ENCODE results near the gene PDGFB.

PDGFB gene

DNA sequence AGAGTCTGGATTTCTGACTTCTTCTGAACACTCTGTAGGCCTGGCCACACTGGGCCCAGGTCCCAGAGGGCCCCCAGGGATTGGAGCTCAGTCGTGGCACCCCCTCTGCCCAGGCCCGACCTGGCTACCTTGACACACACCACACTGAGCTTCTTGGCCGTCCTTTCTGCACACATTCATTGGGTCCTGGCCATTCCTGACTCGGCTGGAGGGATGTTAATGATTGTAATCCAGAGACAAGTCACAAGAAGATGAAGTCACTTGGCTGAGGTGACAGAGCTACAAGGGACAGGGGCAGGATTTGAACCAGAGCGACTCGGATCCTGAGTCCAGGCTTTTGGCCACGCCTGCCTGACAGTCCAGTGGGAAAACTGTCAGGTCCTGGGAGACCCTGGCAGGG, 23.9 kb upstream of the PDGFB start:
- Histone ChIP-seq H3K36me3 (replicated peaks) (no peaks in the 10 kb centered on the region), H3K27me3 (replicated peaks) (no peaks in the 10 kb centered on the region), H3K4me3 (ENCODE audit: low read depth, low read length) (no peak overlapping the region), H3K27ac (no peak overlapping the region)
- DNase-seq = no peak
- in situ Hi-C loops (cut with HindIII; ENCODE audit: low pct_ligation_motif_present, low sequenced_read_pairs) = no loop called here
- TF ChIP-seq, protein P1, sequence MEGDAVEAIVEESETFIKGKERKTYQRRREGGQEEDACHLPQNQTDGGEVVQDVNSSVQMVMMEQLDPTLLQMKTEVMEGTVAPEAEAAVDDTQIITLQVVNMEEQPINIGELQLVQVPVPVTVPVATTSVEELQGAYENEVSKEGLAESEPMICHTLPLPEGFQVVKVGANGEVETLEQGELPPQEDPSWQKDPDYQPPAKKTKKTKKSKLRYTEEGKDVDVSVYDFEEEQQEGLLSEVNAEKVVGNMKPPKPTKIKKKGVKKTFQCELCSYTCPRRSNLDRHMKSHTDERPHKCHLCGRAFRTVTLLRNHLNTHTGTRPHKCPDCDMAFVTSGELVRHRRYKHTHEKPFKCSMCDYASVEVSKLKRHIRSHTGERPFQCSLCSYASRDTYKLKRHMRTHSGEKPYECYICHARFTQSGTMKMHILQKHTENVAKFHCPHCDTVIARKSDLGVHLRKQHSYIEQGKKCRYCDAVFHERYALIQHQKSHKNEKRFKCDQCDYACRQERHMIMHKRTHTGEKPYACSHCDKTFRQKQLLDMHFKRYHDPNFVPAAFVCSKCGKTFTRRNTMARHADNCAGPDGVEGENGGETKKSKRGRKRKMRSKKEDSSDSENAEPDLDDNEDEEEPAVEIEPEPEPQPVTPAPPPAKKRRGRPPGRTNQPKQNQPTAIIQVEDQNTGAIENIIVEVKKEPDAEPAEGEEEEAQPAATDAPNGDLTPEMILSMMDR (IDR thresholded peaks at IDR 0.05; ENCODE audit: low read depth, low read length, missing control alignments) = no peak

DNA sequence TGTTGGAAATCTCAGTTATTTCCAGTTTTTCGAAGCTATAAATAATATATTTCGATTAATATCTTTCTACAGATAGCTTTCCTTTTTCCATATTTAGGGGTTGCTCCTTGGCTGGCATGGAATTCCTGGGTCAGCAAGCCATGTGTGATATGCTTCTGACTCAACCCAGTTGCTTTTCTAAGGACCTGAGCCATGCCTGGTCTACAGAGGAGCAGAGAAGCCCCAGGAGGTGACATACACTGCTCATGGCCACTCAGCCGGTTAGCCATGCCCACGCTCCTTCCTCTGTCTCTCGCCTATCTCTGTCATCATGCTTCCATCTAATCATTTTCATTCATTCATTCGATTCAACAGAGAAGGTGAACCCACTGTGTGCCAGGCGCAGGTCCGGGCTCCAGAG, 23.2 kb upstream of the PDGFB start:
- in situ Hi-C loops (cut with HindIII; ENCODE audit: low pct_ligation_motif_present, low sequenced_read_pairs) = no loop called here
- H3K36me3 ChIP-seq (replicated peaks) = no peaks in the 10 kb centered on the region
- DNase-seq = no peak
- H3K27ac ChIP-seq = no peak overlapping the region
- TF ChIP-seq, protein P1 (IDR thresholded peaks at IDR 0.05; ENCODE audit: low read depth, low read length, missing control alignments) = no peak
- H3K27me3 ChIP-seq (replicated peaks) = no peaks in the 10 kb centered on the region
- no peak overlapping the region for H3K4me3 ChIP-seq (ENCODE audit: low read depth, low read length)

DNA sequence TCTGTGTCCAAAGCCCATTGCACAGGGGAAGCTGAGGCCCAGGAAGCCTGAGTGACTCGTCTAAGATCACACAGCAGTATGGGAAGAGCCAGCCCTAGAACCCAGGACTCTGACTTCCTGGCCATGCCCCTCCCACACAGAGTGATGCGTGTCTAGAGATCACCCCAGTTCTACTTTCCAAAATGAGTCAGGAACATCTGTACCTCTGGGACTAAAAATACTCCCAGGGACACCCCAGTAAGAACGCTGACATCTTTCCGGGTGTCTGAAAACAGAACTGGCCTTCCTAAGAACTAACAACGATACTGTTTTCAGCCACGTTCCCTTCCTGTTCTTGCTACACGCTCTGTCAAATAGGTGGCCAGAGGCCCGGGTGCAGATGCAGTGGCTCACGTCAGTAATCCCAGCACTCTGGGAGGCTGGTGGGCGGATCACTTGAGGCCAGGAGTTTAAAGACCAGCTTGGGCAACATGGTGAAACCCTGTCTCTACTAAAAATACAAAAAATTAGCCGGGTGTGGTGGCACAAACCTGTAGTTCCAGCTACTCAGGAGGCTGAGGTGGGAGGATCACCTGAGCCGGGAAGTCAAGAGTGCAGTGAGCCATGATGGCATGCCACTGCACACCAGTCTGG, 21.7 kb upstream of the PDGFB start:
- DNase-seq = peak; percentile 22
- TF ChIP-seq, protein P1 (IDR thresholded peaks at IDR 0.05; ENCODE audit: low read depth, low read length, missing control alignments) = no peak
- no peak overlapping the region for H3K27ac ChIP-seq
- H3K4me3 ChIP-seq (ENCODE audit: low read depth, low read length) = no peak overlapping the region
- H3K36me3 ChIP-seq (replicated peaks) = no peaks in the 10 kb centered on the region
- no peaks in the 10 kb centered on the region for H3K27me3 ChIP-seq (replicated peaks)
- in situ Hi-C loops (cut with HindIII; ENCODE audit: low pct_ligation_motif_present, low sequenced_read_pairs) = no loop called here

DNA sequence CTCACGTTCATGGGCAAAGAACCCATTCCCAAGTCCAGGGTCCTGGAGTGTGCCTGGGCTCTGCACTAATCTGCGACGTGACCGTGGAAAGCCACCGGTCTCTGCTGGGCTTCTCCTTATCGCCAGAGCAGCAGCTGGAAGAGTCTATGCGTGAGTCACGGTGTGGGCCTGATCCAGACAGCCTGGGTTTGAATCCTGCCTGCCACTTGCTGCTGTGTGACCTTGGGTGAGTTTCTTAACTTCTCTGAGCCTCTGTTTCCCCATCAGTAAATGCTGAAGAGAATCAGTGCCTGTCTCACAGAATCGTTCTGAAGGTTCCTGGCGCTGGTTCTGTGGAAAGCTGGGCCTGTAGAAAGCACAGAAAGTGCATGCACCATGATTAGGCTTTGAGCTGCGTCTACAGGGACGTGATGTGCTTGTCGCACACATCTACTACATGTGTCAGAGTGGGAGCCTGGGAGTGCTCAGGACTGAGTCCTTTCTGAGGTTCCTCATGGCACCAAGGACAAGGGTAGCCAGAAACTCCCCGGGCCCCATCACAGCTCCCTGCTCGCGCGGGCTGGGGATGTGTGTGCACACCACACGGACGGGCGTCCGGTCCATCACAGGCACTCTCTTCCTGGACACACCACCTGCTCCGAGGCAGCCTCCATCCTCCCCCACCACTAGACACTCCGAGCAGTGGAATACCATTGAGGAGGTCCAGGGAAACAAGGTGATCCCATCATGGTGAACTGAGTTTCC, 20.5 kb upstream of the PDGFB start:
- DNase-seq = no peak
- H3K4me3 ChIP-seq (ENCODE audit: low read depth, low read length) = no peak overlapping the region
- no peaks in the 10 kb centered on the region for H3K27me3 ChIP-seq (replicated peaks)
- no peaks in the 10 kb centered on the region for H3K36me3 ChIP-seq (replicated peaks)
- in situ Hi-C loops (cut with HindIII; ENCODE audit: low pct_ligation_motif_present, low sequenced_read_pairs) = no loop called here
- H3K27ac ChIP-seq = no peak overlapping the region
- TF ChIP-seq, protein P1 (IDR thresholded peaks at IDR 0.05; ENCODE audit: low read depth, low read length, missing control alignments) = no peak

DNA sequence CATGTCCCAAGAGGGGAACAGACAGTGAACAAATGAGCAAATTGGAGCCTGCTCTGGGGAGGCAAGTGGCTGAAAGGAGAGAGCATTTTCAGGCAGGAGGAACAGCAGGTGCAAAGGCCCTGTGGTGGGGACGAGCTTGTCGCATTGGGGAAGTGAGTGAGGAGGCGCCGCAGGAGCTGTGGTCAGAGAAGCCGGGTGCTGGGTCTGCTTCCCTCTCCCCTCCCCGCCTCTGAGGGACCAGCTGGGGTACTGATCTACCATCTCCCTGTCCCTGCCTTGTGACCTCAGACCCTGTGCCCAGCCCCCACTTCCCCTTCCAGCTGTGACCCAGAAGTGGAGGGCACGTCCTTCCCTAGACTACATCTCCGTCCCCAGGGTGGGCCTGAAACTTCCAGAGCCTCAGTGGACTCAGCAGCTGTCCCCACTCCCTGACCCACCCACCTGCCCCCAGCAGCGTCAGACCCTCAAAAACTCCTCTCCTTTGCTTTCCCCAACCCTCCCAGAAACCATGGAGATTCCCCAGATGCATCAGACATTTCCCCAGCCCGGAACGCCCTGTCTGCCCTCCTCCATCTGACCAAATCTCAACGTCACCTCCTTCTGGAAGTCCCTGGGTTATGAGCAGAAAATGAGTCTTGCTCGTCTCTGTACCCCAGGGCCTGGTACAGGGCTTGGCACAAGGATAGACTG, 19.7 kb upstream of the PDGFB start:
- Histone ChIP-seq H3K36me3 (replicated peaks) (no peaks in the 10 kb centered on the region), H3K27me3 (replicated peaks) (no peaks in the 10 kb centered on the region), H3K4me3 (ENCODE audit: low read depth, low read length) (no peak overlapping the region), H3K27ac (no peak overlapping the region)
- TF ChIP-seq, protein P1 (IDR thresholded peaks at IDR 0.05; ENCODE audit: low read depth, low read length, missing control alignments) = no peak
- DNase-seq = no peak
- in situ Hi-C loops (cut with HindIII; ENCODE audit: low pct_ligation_motif_present, low sequenced_read_pairs) = no loop called here

Data from brain microvascular endothelial cell (primary cell).